Stimulated activated CD8-positive, alpha-beta memory T cell treated with anti-CD3 and anti-CD28 coated beads, Interleukin-15, amount 100 ng/mL, for 4 hours (primary cell): ENCODE results near the gene SLC35E3.

ENCODE experiments used
- DNase-seq, 2 donors: peaks; one replicate each; pipeline ENCODE4 v3.0.0-alpha.2; 2020; ENCODE audit warnings: low read depth in 2 of 2

The SLC35E3 gene

GRCh38 chr12:68769941-68770340 is 24.0 kb downstream of the SLC35E3 start:
- no peak for DNase-seq

GRCh38 chr12:68771223-68771925 is 25.4 kb downstream of the SLC35E3 start:
- DNase-seq: no peak

GRCh38 chr12:68772714-68773113 is 26.7 kb downstream of the SLC35E3 start:
- DNase-seq: no peak

DNA sequence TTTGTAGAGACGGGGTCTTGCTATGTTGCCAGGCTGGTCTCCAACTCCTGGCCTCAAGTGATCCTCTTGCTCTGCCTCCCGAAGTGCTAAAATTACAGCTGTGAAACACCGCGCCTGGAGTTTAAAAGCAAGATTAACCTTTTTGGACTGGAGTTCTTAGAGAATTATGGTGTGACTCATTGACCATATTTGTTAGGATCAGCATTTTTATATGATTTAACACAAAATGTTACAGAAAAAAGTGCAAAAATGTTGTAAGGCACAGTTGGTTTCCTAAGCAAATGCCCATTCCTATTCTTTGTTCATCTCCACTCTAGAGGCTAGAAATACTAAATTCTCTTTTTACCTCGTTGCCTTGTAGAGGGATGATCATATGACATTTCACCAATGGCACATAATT is 27.6 kb downstream of the SLC35E3 start:
- no peak for DNase-seq

DNA sequence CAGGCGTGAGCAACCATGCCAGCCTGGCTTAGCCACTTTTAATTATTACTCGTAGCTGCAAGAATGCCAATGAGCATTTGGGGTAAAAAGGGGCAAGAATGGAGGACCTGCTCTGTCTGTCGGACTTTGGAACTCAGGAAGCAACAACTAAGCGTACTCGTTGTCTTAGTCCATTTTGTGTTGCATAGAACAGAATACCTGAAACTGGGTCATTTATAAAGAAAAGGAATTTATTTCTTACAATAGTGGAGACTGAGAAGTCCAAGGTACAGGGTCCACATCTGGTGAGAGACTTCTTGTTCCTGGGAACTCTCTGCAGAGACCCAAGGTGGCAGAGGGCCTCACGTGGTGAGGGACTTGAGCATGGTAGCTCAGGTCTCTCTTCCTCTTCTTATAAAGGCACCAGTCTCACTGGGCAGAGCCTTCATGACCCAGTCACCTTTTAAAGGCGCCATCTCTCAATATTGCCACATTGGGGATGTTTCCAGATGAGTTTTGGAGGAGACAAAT is 29.2 kb downstream of the SLC35E3 start:
- DNase-seq: no peak

DNA sequence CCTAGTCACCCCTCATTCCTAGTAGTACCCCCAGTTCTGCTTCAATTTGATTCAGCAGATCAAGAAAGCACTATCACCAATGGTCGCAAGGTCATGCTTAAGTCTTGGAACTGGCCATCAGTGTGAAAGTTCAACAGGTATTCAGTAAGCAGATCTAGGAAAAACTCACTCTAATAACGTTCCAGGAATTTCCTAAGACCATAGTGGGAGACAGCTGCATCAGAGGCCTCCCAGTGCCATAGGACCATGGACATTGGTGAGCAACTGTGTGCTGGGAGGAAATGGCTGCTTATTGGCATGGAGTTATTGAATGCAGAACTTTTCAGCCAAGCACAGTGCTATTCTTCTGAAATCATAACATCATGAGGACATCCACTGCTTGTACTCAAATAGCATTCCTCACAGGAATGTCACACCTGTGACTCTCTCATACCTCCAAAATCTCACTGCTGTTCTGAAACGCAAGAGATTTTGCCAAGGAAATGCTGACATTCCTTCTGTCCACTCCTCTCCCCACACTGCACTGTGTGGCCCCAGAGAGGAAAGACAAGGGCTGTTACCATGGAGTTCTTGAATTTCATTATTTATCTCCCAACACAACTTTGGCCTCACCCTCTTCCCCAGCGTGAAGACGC is 31.1 kb downstream of the SLC35E3 start:
- no peak for DNase-seq

DNA sequence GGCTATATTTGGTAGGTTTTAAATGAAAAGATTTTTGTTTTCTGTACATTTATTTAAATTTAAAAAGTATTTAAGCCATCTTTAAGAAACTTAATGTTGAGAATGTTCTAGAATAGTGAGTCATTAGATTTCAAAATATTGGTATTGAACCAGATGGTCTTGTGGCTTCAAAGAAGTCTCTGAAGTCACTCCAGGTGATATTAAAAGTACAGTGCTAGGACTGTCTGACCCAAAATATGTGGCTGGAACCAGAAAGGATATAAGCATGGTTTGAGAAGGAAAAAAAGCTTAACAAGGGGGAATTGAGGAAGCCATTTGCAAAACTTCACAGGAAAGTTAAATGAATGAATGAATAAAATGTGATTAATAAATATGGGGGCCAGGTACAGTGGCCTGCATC is 33.3 kb downstream of the SLC35E3 start:
- no peak for DNase-seq

- no peak for DNase-seq
Observed at GRCh38 chr12:68780731-68781130, 34.8 kb downstream of the SLC35E3 start.

GRCh38 chr12:68781728-68782127 is 35.8 kb downstream of the SLC35E3 start:
- no peak for DNase-seq

- no peak for DNase-seq
Observed at GRCh38 chr12:68784015-68784414, 38.0 kb downstream of the SLC35E3 start.

- DNase-seq: no peak
Observed at GRCh38 chr12:68785358-68785757, 39.4 kb downstream of the SLC35E3 start.

GRCh38 chr12:68785823-68786222 is 39.8 kb downstream of the SLC35E3 start:
- no peak for DNase-seq

DNA sequence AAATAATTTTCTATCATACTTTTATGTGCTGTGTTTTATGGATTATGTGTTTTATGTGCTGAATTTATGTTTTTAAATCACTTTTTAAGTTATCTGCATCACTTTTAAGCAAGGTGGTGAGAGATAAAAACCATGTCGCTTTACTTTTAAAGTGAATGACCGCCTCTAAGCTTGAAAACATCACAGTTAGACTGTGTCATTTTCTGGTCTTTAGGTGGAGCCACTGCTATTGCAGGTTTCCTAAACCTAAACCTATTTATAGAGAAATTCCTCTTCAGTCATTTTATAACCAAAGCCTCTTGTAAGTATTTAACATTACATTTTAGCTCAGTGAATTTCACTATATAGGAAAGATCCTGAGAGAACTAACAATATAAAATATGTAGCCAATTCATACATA is 41.0 kb downstream of the SLC35E3 start:
- no peak for DNase-seq

- DNase-seq: no peak
Observed at GRCh38 chr12:68788554-68789143, 42.7 kb downstream of the SLC35E3 start.

DNA sequence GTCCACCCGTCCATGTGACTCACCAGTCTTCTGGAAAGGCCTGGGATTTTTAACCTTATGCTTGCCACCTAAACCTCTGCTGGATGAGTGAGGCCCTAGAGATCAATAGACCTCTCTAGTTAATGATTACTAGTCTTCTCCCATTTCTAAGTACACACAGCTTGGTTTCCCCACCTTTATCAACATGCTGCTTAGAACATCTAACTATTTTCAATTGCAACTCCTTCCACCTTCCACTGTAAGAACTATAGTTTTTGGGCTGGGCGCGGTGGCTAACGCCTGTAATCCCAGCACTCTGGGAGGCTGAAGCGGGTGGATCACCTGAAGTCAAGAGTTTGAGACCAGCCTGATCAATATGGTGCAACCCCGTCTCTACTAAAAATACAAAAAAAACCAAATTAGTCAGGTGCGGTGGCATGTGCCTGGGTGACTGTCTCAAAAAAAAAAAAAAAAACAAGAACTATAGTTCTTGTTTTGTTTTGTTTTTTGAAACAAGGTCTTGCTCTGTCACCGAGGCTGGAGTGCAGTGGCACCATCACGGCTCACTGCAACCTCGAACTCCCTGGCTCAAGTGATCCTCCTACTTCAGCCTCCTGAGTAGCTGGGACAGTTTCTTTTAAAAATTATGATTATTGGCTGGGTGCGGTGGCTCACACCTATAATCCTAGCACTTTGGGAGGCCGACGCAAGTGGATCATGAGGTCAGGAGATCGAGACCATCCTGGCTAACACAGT is 43.3 kb downstream of the SLC35E3 start:
- no peak for DNase-seq

GRCh38 chr12:68790081-68790951 is 44.3 kb downstream of the SLC35E3 start:
- DNase-seq: no peak

- DNase-seq: no peak
Observed at GRCh38 chr12:68790952-68791234, 44.9 kb downstream of the SLC35E3 start.

DNA sequence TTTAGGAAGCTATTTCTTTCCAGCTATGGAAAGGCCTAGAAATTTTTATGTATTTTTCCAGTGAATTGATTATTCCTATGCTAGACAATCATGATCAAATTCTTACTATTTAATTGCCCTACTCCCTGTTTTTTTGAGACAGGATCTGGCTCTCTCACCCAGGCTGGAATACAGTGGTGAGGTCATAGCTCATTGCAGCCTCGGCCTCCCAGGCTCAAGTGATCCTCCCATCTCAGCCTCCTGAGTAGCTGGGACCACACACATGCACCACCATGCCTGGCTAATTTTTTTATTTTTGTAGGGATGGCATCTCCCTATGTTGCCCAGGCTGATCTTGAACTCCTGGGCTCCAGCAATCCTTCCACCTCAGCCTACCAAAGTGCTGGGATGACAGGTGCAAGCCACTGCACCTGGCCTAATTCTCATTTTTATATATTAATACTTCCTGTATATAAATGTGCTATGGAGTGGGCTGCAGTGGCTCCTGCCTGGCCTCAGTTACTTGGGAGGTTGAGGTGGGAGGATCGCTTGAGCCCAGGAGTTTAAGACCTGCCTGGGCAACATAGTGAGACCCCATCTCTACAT is 46.0 kb downstream of the SLC35E3 start:
- no peak for DNase-seq

- DNase-seq: no peak
Observed at GRCh38 chr12:68792952-68793351, 47.0 kb downstream of the SLC35E3 start.

- no peak for DNase-seq
Observed at GRCh38 chr12:68793436-68793835, 47.5 kb downstream of the SLC35E3 start.

DNA sequence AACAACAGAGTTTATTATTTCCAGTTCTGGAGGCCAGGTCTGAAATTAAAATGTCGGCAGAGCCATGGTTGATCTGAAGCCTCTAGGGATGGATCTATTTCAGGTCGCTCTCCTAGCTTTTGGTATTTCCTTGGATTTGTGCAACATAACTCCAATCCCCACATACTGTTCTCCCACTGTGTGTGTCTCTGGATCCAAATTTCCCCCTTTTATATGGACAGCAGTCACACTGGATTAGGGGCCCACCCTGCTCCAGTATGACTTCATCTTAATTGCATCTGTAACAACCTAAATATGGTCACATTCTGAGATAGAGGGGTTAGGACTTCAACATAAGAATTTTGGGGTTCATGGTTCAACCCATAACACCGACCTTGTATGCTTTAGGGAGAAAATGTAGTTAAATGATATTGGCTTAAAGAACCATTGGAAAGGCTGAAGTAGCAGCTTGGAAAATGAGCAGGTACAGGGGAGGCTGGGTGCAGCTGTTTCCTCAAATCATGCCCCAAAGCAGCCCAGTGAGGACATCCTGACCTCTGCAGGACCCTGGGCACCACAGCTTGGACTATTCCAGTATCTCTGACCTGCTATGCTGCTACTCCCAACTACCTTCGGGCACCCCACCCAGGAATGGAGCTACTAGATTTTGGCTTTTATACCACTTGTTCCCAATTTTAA is 48.1 kb downstream of the SLC35E3 start:
- DNase-seq: no peak
